Measurements from ENCODE around the gene HTT.
"Not testable (repeated sequence)": the region's sequence is repeated elsewhere in the genome, so short reads cannot be mapped to it uniquely, and the experiment has no call there.

The HTT gene

GRCh38 chr4:3160438-3160837, 86.0 kb downstream of the HTT start:
- in situ Hi-C loops (cut with HindIII; ENCODE audit: low sequenced_read_pairs), result no loop called here

DNA sequence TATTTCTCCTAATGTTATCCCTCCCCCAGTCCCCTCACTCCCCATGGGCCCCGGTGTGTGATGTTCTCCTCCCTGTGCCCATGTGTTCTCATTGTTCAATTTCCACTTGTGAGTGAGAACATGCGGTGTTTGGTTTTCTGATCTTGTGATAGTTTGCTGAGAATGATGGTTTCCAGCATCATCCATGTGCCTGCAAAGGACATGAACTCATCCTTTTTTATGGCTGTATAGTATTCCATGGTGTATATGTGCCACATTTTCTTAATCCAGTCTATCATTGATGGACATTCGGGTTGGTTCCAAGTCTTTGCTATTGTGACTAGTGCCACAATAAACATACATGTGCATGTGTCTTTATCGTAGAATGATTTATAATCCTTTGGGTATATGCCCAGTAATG, 86.6 kb downstream of the HTT start:
- in situ Hi-C loops (cut with HindIII; ENCODE audit: low sequenced_read_pairs), result not testable (repeated sequence)

GRCh38 chr4:3166434-3166833, 92.0 kb downstream of the HTT start:
- in situ Hi-C loops (cut with HindIII; ENCODE audit: low sequenced_read_pairs), result not testable (repeated sequence)

DNA sequence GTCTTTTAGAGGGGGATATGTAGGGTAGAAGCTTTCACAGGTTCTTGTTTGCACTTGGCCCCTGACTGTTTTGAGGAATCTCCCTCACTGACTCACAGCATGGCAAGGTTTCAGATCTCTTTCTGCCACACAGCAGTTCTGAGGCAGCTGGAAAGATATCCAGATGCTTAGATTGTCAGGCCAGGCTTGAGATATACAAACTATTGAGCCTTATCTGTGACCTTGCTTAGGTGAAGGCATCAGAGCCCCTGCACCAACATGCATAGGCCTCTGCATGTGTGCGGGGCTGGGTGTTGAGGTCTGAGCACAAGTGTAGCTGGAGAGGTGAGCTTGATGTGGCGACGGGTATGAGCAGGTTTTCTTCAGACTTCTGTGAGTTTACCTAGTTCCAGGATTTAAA, 93.5 kb downstream of the HTT start:
- in situ Hi-C loops (cut with HindIII; ENCODE audit: low sequenced_read_pairs), result no loop called here

GRCh38 chr4:3174371-3175338, 100.2 kb downstream of the HTT start:
- in situ Hi-C loops (cut with HindIII; ENCODE audit: low sequenced_read_pairs), result no loop called here

DNA sequence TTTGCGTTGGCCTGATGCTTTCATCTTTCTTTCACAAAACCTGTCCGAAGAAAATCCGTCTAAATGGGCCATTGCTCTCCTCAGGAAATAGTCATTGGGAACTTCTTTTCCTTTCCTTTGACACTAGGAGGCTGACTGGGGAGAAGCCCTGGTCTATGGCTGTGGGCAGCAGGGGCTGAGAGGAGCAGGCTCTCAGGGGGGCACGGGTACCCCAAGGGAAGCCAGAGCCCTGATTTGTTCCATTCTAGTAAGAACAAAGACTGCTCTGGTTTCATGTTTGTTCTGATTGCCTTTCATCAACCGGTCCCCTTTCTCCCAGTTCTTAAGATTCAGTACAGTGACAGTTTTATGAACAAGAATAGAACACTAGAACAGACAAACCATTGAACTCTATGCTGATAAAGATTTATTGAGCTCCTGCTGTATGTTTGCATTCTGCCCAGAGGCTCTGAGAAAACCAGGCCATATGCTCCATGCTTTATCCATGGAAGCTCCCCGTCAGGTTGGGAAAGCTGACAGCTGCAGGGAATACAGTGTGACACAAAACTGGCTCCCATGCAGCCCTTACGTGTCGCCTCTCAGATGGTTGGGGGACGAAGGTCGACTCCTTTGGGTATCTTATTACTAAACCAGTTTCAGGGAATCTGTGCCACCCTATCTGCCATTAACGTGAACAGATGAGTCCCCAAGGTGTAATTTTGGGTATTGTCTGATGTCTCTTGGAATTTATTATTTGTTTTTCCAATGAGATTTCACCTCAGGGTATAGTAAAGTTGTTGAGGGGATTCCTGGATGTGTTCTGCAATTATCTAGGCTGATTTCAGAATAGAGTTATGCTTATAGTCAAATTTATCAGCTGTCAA, 102.1 kb downstream of the HTT start:
- in situ Hi-C loops (cut with HindIII; ENCODE audit: low sequenced_read_pairs), result no loop called here

GRCh38 chr4:3177426-3177825, 102.9 kb downstream of the HTT start:
- in situ Hi-C loops (cut with HindIII; ENCODE audit: low sequenced_read_pairs), result no loop called here

DNA sequence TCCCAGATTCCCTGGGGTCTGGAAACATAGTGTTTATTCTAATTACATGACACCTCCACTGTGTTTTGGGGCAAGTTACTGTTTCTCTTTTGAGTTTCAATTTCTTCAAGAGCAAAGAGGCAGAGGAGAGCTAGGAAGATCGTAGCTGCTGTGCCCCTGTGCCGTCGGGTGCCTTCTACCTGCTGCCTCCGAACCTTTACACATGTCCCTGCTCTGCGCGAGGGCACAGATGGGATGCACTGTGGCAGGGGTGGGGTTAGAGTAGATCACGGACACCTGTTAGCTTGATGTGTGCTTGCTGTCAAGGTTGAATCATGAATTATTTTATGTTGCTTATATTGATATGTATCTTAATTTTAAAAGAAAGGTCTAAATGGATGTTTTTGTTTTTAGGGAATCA, 103.4 kb downstream of the HTT start:
- in situ Hi-C loops (cut with HindIII; ENCODE audit: low sequenced_read_pairs), result no loop called here

GRCh38 chr4:3178351-3178750, 103.9 kb downstream of the HTT start:
- in situ Hi-C loops (cut with HindIII; ENCODE audit: low sequenced_read_pairs), result no loop called here

- in situ Hi-C loops (cut with HindIII; ENCODE audit: low sequenced_read_pairs), result no loop called here
These were observed 104.7 kb downstream of the HTT start for GRCh38 chr4:3179126-3179706.

DNA sequence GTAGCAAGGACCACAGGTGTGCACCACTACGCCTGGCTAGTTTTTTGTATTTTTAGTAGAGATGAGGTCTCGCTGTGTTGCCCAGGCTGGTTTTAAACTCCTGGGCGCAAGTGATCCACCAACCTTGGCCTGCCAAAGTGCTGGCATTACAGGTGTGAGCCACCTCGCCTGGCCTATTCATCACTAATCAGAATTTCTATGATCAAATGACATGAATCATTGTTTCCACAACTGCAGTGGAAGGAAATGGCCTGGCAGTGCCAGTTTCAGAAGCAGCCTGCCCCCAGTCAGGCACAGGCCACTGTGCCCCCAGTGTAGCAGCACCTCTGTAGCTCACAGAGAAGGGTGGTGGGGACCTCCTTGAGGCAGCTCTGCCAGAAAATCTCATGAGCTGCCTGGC, 108.5 kb downstream of the HTT start:
- in situ Hi-C loops (cut with HindIII; ENCODE audit: low sequenced_read_pairs), result no loop called here

GRCh38 chr4:3184725-3185124, 110.2 kb downstream of the HTT start:
- in situ Hi-C loops (cut with HindIII; ENCODE audit: low sequenced_read_pairs), result loop anchor here (5.0 kb wide), 1 partner anchor 58 kb away; no protein-coding TSS in a partner anchor

DNA sequence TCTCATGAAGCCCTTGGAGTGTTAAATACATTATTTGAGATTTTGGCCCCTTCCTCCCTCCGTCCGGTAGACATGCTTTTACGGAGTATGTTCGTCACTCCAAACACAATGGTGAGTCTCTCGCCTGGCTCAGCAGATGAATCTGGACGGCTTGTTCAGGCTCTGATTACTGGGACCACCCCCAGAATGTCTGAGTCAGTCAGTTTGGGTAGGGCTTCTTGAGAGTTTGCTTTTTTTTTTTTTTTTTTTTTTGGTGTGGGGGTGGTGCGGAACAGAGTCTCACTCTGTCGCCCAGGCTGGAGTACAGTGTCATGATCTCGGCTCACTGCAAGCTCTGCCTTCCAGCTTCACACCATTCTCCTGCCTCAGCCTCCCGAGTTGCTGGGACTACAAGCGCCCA, 112.1 kb downstream of the HTT start:
- in situ Hi-C loops (cut with HindIII; ENCODE audit: low sequenced_read_pairs), result loop anchor here (5.0 kb wide), 1 partner anchor 56 kb away; no protein-coding TSS in a partner anchor

DNA sequence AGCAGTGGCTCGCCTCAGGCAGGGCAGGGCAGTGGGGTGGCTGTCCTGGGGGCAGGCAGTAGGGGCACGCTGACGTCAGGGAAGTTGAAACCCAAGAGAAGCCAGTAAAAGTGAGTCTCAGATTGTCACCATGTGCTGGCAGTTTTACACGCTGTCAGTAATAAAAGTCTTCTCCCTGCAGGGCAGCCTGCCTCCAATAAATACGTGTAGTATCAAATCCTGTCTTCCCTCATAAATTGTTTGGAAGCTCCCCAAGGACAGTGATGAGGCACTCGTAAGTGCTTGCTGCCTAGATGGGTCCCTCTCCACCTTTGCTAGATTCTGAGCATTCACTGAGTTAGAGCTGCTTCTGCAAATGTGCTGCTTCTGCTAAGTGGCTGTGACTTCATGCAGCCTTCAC, 113.6 kb downstream of the HTT start:
- in situ Hi-C loops (cut with HindIII; ENCODE audit: low sequenced_read_pairs), result loop anchor here (5.0 kb wide), 1 partner anchor 54 kb away; no protein-coding TSS in a partner anchor

GRCh38 chr4:3189459-3189858, 115.0 kb downstream of the HTT start:
- in situ Hi-C loops (cut with HindIII; ENCODE audit: low sequenced_read_pairs), result loop anchor here (5.0 kb wide), 1 partner anchor 53 kb away; no protein-coding TSS in a partner anchor

GRCh38 chr4:3190549-3190948, 116.1 kb downstream of the HTT start:
- in situ Hi-C loops (cut with HindIII; ENCODE audit: low sequenced_read_pairs), result no loop called here

- in situ Hi-C loops (cut with HindIII; ENCODE audit: low sequenced_read_pairs), result no loop called here
These were observed 117.7 kb downstream of the HTT start for GRCh38 chr4:3192188-3192587.

DNA sequence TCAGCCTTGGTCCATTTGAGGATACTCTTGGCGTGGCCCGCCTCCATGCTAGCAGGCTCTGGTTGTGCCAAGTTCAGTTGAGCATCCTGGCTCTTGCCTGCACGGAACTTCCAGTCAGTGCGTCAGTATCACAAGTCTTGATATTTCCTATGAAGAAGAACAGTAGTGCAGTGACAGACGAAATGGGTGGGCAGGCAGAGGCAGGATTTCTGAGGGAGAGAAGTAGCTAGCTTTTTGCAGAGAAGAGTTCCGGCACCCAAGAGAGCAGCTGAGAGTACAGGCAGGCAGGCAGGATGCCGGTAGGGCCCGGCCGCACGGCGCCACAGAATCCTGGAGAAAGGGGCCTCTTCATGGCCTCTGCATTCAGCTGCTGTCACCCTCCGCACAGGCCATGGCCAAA, 118.3 kb downstream of the HTT start:
- in situ Hi-C loops (cut with HindIII; ENCODE audit: low sequenced_read_pairs), result no loop called here

DNA sequence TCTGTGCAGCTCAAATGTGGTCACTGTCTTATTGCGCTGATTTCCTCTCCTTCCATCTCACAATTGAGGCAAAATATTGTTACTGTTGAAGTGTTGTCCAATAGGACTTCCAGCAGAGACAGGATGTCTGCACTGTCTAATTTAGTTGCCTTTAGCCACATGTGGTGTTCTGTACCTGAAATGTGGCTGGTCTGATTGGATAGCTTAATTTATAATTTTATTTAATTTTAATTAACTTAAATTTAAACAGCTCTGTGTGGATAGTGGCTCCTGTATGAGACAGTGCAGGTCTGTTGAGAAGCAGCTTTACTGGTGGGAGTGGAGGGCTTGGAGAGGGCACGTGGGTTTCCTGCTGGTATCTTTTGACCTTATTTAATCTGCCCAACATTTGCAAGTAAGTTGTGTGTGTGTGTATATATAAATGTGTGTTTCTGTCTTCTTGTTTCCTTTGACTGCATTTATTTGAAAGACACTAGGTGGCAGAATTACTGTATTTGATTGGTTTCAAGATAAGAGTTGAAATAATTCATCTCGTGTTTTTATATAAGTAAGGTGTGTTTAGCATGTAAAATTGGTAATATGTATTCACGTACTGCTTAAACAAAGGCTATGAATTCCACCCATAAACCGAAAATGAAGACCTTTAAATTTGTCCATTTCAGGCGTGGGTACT, 119.2 kb downstream of the HTT start:
- in situ Hi-C loops (cut with HindIII; ENCODE audit: low sequenced_read_pairs), result no loop called here

- in situ Hi-C loops (cut with HindIII; ENCODE audit: low sequenced_read_pairs), result no loop called here
These were observed 122.3 kb downstream of the HTT start for GRCh38 chr4:3196670-3197359.

All from endothelial cell of hepatic sinusoid (primary cell).